DMS79 (cell line): ENCODE results near the gene LRRFIP1.

Source experiments
- DNase-seq: peaks from one replicate; lab custom pipeline; 2025; lab: John Stamatoyannopoulos, UW

LRRFIP1 gene

DNA sequence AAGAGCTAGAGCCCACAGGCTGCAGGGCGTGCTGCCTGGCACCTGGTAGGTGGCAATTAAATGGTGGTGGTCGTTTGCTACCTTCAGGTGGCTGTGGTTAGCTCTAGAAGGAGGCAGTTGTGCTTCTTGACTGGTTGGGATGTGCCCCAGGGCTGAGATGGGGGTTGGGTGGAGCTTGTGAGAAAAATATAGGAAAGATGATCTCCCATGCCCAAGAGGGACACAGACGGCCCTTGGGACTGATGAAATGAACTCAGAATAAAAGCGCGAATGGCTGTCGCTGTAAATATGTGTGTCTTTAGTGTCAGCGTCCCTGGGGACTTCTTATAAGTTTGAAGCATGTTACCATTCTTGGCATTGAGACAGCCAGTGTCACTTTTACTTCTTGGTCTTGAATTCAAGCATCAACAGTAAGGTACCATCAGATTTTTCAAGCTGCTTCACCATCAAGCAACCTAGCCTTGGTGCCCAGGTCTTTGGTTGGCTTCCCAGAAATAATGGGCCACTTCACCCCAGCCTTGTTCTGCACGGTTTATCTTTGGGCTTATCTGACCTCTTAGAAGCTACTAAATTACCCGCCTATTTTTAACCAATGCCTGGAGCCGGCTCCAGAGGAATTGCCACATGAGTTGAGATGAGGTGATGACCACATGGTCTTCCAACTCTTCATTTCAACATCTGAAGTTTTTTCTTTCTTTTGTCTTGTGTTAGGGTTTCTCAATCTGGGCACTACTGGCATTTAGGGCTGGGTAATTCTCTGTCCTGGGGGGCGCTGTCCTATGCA lies 11.9 kb downstream of the LRRFIP1 start:
- peak; percentile 89 for DNase-seq

DNA sequence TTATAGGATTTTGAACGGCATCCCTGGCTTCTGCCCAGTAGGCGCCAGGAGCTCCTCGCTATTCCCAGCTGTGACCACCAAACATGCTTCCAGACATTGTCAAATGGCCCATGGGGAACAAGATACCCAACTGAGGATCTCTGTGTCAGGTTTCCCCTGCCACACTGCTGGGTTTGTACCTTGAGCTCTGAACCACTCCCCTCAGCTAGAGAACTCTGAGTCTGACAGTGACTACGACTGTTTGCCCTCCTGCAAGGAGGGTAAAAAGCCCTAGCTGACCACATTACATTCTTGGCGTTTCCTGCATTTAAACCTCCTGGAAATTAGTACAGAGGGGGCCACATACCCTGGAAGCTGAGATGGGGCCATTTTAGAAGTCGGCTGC lies 12.4 kb downstream of the LRRFIP1 start:
- DNase-seq = no peak

DNA sequence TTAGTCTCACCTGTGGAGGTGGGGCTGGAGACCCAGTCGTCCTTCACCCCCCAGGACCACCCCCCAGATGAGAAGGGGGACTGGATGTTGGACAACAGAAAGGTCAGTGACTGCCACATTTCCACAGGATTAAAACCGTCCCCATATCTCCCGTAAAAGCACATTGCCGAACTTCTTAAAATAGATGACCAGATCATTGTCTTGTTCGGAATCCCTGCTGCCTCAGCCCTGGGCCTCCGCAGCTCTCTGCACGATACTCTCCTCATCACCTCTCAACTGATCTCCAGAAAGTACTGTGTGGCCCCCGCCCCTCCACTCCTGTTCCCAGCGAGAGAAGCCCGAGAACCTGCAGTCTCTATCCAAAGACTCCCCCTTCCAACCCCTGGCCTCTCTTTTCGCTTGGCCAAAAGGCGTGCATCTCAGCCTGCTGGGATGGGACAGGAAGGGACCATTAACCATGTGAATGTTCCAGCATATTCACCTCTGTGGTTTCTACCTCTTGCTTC lies 13.2 kb downstream of the LRRFIP1 start:
- no peak for DNase-seq

DNA sequence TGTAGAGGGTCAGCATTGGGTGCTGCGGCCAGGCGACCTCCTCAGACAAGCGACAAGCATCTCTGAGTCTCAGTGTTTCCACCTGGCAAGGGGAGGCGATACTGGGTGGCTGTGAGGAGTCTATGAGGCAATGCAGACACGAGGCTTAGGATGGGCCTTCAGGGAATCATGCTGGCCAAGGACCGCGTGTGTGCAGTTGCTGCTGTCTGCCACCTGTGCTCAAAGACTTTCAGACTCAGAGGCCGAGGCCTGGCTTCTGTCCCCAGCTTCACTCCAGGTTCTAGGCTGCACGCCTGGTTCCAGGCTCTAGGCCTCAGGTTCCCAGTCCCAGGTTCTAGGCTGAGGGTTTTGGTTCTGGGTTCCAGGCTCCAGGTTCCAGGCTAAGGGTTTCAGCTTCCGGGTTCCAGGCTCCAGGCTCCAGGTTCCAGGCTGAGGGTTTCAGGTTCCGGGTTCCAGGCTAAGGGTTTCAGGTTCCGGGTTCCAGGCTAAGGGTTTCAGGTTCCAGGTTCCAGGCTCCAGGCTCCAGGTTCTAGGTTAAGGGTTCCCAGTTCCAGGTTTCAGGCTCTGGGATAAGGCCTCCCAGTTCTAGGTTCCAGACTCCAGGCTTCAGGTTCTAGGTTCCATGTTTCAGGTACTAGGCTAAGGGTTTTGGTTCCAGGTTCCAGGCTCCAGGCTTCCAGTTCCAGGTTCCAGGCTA lies 14.8 kb downstream of the LRRFIP1 start:
- no peak for DNase-seq

GRCh38 chr2:237643066-237643465 lies 15.7 kb downstream of the LRRFIP1 start:
- DNase-seq = no peak

DNA sequence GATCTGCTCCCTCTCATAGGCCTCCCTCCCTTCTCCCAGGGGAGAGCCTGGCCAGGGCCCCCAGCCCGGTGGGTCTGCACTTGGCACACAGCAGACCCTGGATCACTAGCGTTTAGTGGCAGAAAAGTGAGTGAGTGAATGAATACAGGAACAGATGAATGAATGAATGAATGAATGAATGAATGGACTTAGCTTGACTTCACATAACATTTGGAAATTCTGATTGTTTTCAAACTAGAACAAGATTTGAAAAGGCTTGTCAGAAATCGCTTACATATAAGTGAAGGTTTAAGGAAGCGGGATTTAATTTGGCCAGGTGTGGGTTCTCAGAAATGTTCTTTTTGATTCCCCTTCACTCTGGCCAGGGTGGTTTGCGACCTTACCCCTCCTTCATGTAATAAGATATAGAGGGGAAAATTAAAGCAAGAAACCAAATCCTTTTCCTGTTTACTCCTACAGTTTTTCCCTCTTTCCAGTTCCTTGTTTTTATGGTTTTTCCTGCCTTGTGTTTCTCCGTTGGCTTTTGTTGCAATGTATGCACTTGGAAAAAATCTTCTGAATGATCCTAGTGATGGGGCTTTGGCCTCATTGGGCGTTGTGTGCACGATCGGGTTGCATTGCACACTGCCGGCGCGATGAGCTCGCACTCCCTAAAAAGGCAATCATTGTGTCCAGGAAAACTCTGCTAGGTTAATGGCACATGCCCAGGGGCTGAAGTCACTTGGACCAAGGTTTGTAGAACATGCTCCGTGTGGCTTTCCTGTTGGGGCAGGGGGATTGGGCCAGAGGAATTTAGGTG lies 16.4 kb downstream of the LRRFIP1 start:
- no peak for DNase-seq

- DNase-seq = no peak
Observed at GRCh38 chr2:237644381-237644703, 17.0 kb downstream of the LRRFIP1 start.

DNA sequence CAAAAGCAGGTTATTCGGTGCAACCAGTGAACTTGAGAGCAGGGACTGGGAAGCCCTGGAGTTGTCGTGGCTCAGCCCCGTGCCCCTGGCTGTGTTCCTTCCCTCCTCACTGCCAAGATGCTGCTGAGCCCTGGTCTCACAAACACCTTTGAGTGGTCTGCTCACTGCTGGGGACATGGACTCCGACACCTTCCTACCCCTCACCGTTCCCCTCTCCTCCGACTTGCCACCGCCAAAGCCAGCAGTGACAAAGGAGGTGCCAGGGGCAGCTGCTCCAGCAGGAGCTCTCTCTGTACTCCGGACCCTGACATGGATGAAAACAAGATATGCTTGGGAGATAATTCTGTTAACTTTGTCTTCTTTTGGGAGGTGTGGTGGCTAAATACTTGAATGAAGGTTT lies 17.9 kb downstream of the LRRFIP1 start:
- no peak for DNase-seq

DNA sequence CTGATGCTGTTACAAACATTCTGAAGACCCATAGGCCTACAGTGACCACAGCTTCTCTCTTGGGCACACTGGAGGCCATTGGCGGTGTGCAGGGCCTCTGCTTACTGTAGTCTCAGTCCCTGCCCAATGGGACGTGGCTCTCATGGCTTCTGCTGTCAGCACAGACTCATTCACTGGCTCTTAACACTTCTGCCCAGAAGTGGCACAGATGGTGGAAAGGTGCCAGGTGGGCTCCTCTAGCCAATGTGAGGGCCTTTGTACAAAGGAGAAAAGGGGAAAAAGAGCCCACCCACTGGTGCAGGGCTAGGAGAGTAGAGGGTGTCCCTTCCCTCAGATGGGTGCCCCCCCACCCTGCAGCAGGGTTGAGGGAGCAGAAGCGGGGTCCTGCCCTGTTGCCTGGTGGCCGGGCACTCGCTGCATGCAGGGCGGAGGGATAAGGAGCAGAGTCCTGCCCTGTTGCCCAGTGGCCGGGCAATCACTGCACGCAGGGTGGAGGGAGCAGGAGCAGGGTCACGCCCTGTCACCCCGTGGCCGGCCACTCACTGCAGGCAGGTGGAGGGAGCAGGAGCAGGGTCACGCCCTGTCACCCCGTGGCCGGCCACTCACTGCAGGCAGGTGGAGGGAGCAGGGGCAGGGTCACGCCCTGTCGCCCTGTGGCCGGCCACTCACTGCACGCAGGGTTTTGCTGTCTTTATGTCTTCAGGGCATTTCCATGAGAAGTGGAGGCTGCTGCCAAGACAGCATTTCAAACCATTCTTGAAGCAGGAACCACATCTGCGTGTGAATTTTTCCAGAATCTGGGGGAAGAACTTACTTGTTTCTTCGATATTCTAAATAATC lies 20.0 kb downstream of the LRRFIP1 start:
- DNase-seq = no peak

GRCh38 chr2:237648016-237648381 lies 20.6 kb downstream of the LRRFIP1 start:
- DNase-seq = no peak

DNA sequence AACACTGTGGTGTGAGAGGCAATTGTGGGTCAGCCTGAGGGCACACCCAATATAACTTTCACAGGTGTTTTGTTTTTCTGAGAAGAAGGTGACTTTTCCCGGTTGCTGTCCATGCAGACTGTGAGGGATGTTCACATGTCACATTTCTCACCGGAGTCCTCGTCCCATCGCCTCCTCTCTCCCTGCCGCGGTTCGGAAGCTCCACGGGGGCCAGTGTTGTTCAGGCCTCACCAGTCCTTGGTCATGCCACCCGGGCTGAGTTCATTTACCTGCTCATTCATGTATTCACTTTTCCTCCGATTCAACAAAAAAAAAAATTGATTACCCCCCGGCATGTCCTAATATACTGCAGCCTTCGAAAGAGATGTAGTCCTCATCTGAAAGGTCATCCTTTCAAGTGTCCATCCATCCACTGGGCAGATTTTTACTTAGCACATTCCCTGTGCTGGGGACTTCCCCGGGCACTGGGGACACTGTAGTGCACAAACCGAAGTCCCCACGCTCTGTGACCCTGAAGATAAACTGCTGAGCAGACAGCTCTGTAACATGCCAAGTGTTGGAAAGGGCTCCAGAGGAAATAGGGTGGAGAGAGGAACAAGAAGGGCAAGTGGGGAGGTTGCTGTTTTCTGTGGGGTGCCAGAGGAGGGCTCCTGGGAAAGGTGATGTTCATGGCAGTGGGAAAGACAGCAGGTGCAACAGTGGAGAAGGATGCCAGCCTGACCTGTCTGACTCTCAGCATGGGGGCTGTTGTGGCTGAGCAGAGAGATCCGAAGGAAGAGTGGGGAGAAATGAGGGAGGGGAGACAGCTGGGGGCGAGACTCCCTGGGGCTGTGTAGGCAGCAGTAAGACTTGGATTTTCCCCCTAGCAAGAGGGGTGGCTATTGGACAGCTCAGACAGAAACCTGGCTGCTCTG lies 22.4 kb downstream of the LRRFIP1 start:
- no peak for DNase-seq

DNA sequence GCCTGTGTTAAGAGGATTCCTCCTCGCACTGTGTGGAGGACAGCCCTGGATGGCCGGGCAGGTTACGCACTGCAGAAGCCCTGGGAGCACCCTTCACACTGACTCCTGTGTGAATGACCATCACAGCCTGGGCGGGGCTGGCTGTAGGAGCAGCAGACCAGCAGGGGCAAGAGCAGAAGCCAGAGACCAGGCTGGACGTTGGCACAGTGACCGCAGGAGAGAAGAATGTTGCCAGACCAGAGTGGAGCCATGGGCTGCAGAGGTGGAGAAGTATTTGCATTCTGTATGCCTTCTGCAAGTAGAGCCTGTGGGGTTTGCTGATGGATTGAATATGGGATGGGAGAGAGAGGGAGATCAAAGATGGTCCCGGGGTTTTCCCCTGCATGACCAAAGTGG lies 23.1 kb downstream of the LRRFIP1 start:
- DNase-seq = no peak

DNA sequence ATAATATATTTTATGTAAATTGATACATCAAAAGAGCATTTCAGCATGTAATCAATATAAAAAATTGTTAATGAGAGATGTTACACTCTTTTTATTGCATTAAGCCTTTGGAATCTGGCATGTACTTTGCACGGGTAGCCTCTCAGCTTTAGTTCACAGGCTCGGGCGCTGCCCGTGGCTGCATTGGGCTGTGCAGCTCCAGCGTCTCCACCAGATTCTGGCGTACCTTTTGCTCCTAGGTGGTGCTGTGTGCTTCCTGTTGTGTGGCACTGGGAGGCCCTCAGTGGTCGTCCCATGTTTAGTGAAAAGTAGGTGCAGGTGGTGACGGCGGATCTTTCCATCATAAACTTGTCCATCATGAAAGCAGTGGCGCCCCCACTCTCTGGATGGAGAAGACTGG lies 24.4 kb downstream of the LRRFIP1 start:
- DNase-seq = no peak

- no peak for DNase-seq
Observed at GRCh38 chr2:237652181-237652580, 24.8 kb downstream of the LRRFIP1 start.

DNA sequence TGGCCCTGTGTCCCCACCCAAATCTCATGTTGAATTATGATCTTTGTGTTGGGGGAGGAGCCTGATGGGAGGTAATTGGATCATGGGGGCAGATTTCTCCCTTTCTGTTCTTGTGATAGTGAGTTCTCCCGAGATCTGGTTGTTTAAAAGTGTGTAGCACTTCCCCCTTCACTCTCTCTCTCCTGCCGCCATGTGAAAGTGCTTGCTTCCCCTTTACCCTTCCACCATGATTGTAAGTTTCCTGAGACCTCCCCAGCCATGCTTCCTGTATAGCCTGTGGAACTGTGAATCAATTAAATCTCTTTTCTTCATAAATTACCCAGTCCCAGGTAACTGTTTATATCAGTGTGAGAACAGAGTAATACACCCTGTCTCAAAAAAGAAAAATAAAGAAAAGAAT lies 25.5 kb downstream of the LRRFIP1 start:
- DNase-seq = no peak

DNA sequence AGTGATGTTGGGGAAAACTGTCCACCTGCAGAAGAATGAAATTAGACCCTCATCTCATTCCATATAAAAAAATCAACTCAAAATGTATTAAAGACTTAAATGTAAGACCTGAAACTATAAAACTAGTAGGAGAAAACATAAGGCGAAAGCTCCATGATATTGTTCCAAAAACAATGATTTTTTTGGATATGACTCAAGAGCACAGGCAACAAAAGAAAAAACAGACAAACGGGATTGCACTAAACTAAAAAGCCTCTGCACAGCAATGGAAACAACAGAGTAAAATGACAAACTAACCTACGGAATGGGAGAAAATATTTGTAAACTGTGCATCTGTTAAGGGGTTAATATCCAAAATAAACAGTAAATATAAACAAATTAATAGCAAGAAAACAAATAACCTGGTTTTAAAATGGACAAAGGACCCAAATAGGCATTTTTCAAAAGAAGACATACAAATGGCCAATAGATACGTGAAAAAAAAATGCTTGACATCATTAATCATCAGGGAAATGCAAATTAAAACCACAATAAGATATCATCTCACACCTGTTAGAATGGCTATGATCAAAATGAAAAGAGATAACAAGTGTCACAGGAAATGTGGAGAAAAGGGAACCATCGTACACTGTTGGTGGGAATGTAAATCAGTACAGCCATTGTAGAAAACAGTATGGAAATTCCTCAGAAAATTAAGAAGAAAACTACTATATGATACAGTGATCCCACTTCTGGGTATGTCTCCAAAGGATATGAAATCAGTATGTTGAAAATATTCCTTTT lies 26.6 kb downstream of the LRRFIP1 start:
- no peak for DNase-seq

DNA sequence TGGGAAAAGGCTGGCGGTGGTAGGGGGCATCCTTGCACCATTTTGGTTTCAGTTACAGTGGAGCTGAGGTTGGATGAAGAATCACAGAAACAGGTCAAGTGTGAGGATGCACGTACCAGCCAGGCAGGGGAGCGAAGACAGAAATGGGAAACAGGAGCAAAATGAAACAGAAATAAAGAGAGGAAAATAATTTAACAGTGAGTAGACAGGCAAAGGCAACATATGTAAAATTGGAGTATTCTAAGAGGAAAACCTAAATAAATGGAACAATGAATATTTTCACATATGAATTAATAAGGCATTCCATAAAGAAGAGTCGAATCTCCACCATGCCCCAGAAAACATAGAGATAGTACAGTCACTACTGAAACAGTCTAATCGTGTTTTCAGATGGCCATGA lies 29.7 kb downstream of the LRRFIP1 start:
- no peak for DNase-seq

DNA sequence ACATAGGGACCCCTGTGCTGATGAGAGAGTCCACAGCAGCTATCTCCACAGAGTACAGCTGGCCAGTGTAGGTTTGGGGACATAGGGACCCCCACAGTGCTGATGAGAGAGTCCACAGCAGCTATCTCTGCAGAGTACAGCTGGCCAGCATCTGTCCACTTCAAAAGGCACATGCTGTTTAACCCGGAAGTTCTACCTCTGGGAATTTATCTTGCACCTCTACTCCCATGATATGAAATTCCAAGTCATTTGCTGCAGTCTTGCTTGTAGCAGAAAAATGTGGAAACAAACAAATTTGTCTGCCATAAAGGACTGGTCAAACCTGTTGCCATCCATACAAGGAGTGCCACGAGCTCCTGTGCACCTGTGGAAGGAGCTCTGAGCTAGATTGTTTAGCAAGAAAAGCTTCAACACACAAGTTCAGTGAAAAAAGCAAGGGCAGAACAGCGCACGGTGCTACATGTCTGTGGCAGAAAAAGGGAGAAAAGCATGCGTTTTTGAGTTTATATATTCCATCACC lies 33.1 kb downstream of the LRRFIP1 start:
- no peak for DNase-seq

GRCh38 chr2:237661270-237661669 lies 33.9 kb downstream of the LRRFIP1 start:
- DNase-seq = no peak

DNA sequence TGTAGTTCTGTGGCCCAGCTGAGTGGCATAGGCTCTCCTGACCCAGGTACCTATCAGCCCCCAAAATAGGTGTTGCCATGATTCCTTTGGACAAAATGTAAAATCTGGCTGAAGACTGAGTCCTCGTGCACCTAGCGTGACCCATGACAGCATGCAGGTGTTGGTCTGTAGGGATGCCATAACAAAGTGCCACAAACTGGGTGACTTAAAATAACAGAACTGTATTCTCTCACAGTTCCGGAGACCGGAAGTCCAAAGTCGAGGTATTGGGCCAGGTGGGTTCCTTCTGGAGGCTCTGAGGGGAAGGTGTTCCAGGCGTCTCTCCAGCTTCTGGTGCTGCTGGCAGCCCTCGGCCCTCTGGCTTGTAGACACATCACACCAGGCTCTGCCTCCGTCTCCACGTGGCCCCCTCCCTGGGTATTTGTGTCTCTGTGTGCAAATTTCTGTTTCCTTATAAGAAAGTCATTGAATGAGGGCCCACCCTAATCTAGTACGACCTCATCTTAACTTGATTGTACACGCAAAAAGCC lies 34.5 kb downstream of the LRRFIP1 start:
- DNase-seq = no peak
